Osteocyte (in vitro differentiated cells): Measurements from ENCODE around the gene FTO. TPM values are rescaled to one million over a fixed set of nuclear protein-coding genes. Genes with fewer than 3 reads are reported as not detected.

ENCODE experiments used
- DNase-seq: peaks from one replicate; pipeline ENCODE4 v3.0.0; 2021; ENCODE audit warnings: mixed read lengths; ENCODE audit not compliant: unreplicated experiment; ENCODE audit errors: extremely low spot score
- H3K27ac Mint-ChIP-seq: one replicate; pipeline ENCODE4 v1.8.0; 2021; ENCODE audit warnings: mild to moderate bottlenecking, mixed read lengths; ENCODE audit not compliant: unreplicated experiment
- H3K27me3 Mint-ChIP-seq: one replicate; pipeline ENCODE4 v1.8.0; 2021; ENCODE audit warnings: mixed read lengths; ENCODE audit not compliant: unreplicated experiment
- H3K36me3 Mint-ChIP-seq: one replicate; pipeline ENCODE4 v1.8.0; 2021; ENCODE audit warnings: mixed read lengths; ENCODE audit not compliant: unreplicated experiment
- H3K4me1 Mint-ChIP-seq: one replicate; pipeline ENCODE4 v1.8.0; 2021; ENCODE audit warnings: mixed read lengths; ENCODE audit not compliant: unreplicated experiment
- H3K4me3 Mint-ChIP-seq: one replicate; pipeline ENCODE4 v1.8.0; 2021; ENCODE audit warnings: mild to moderate bottlenecking, moderate library complexity, mixed read lengths; ENCODE audit not compliant: unreplicated experiment
- H3K9me3 Mint-ChIP-seq: one replicate; pipeline ENCODE4 v1.8.0; 2021; ENCODE audit warnings: mixed read lengths; ENCODE audit not compliant: unreplicated experiment
- total RNA-seq: library from RNA; stranded (reverse); gene quantifications from 2 replicates; pipeline ENCODE4 v1.2.1, GENCODE V29; 2021
- TF ChIP-seq, protein P1 (sequence below): fragments of 200-600 bp; sonication (generic); IDR thresholded peaks from 2 replicates; pipeline ENCODE4 v1.5.0; 2021; ENCODE audit warnings: antibody characterized with exemption, mild to moderate bottlenecking, moderate library complexity

Gene FTO
- total RNA-seq, 1 donor from 2014 or later = 108 TPM

DNA sequence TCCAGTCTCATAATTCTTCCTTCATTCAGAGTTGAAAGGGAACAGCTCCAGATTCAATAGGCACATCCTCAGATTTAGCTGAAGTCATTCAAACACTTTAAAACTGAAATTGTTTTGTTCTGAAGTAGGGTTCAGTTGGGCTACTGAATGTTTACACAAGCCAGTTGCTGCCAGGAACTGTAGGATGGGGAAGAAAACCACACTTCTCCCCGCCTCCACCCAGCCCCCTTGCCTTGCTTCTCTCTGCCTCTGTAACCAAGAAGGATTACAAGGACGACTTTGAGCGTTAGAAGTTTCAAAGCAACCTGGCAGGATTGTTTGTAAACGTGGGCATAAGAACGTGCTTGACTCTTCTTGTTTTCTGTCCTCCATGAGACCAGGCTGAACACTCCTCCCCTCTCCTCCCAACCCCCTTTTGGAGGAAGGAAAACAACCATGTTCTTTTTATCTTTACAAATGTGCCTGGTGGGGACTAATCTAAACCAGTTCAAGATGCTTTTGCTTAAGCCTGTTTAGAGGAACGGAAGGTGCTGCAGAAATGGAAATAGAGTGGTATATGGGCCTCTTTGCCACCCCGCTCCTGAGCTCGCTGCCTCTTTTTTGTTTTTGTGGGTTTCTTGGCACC, 287.9 kb downstream of the FTO start:
- Mint-ChIP-seq H3K4me3 (no peak overlapping the region), H3K4me1 (peaks cover 19% of the 10 kb centered on the region), H3K27ac (peak overlapping the region; percentile 63), H3K9me3 (no peaks in the 10 kb centered on the region), H3K27me3 (no peaks in the 10 kb centered on the region), H3K36me3 (peaks cover 5% of the 10 kb centered on the region)
- DNase-seq = no peak
- TF ChIP-seq, protein P1, sequence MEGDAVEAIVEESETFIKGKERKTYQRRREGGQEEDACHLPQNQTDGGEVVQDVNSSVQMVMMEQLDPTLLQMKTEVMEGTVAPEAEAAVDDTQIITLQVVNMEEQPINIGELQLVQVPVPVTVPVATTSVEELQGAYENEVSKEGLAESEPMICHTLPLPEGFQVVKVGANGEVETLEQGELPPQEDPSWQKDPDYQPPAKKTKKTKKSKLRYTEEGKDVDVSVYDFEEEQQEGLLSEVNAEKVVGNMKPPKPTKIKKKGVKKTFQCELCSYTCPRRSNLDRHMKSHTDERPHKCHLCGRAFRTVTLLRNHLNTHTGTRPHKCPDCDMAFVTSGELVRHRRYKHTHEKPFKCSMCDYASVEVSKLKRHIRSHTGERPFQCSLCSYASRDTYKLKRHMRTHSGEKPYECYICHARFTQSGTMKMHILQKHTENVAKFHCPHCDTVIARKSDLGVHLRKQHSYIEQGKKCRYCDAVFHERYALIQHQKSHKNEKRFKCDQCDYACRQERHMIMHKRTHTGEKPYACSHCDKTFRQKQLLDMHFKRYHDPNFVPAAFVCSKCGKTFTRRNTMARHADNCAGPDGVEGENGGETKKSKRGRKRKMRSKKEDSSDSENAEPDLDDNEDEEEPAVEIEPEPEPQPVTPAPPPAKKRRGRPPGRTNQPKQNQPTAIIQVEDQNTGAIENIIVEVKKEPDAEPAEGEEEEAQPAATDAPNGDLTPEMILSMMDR = no peak

DNA sequence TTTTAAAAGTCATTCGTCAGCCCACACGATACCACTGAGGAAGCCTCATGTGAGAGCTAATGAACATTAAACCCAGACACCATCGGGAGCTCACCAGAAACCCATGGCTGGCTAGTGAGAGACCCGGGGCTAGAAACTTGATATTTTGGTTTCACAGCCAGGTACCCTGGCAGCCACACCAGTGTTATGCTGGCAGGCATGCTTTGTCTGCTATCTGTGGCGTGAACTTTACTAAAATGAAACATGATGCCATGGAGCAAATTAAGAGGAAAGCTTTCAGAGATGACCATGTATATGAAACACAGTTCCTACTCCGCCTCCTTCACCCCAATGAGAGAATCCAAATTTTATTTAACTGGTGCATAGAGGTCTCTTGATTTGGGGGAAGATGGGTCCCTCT, 291.4 kb downstream of the FTO start:
- Mint-ChIP-seq H3K36me3 (peaks cover 5% of the 10 kb centered on the region), H3K27ac (no peak overlapping the region), H3K27me3 (no peaks in the 10 kb centered on the region), H3K4me3 (no peak overlapping the region), H3K4me1 (peaks cover 34% of the 10 kb centered on the region), H3K9me3 (no peaks in the 10 kb centered on the region)
- TF ChIP-seq, protein P1 = no peak
- no peak for DNase-seq

DNA sequence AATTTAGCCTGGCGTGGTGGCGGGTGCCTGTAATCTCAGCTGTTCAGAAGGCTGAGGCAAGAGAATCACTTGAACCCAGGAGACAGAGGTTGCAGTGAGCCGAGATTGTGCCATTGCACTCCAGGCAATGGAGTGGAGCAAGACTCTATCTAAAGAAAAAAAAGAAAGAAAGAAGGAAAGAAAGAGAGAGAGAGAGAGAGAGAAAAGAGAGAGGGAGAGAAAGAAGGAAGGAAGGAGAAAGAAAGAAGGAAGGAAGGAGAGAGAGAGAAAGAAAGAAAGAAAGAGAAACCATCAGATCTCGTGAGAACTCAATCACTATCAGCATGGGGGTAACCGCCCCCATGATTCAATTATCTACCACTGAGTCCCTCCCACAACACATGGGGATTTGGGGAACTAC, 293.0 kb downstream of the FTO start:
- DNase-seq = no peak
- TF ChIP-seq, protein P1 = no peak
- Mint-ChIP-seq H3K9me3 (no peaks in the 10 kb centered on the region), H3K36me3 (peaks cover 8% of the 10 kb centered on the region), H3K27ac (no peak overlapping the region), H3K27me3 (no peaks in the 10 kb centered on the region), H3K4me3 (no peak overlapping the region), H3K4me1 (peaks cover 29% of the 10 kb centered on the region)

DNA sequence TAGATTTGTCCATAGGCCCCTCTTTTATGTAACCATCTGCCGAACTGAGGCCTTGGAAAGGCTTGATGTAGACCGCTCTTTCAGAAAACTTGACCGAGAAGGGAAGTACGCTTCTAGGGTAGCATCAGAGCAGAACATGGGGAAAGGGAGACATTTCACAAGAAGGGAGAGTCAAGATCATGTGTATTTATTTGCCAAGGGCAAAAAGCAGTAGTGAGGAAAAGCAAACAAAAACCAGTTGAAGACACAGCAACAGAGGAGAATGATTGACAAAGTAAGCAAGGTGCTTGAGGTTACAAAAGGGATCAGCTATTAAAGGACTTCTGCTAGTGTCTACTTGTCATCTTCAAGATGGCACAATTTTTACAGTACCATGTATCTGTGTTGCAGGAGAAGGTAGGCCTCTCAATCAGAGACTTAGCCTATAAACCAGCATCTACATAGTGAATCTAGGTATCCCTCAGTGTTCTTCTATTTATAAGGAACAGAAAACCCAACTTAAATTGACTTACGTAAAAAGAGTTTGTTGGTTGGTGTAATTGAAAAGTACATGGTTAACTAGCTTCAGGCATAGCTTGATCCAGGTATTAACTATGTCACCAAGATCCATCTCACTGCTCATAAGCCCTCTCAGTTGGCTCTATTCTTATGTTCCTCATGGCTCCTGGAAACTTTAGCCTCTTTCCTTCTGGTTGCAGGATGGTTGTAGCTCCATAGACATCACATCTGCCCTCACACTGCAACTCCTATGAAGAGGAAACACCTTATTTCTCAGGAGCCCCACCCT, 294.3 kb downstream of the FTO start:
- Mint-ChIP-seq H3K27me3 (no peaks in the 10 kb centered on the region), H3K4me1 (peaks cover 22% of the 10 kb centered on the region), H3K27ac (no peak overlapping the region), H3K9me3 (no peaks in the 10 kb centered on the region), H3K36me3 (peaks cover 8% of the 10 kb centered on the region), H3K4me3 (no peak overlapping the region)
- TF ChIP-seq, protein P1 = no peak
- no peak for DNase-seq

DNA sequence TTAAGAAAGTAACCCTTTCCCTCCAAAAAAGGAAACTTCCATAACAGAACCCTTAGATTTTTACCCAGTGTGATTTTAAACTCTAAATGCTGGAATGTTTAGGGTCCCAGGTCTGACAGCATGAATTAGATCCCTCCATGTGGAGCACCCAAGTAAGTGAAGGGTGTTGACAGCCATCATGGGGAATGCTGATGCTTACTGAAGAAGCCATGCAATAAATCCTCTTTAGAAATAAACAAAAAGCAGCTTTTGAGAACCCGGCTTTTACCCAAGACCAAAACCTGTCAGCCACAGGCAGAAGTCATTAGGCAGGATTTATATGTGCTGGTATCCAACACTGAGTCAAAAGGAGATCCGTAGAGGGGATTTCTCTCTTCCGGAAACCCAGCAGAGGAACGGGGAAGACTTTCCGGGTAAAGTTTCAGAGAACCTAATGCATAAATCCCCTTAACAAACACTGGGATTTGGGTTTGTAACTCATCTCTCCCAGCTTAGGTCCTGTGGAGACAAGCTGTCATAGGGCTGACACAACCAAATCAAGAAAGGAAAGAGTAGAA, 295.1 kb downstream of the FTO start:
- no peak overlapping the region for H3K4me3 Mint-ChIP-seq
- no peaks in the 10 kb centered on the region for H3K27me3 Mint-ChIP-seq
- peaks cover 22% of the 10 kb centered on the region for H3K4me1 Mint-ChIP-seq
- no peak for DNase-seq
- peaks cover 8% of the 10 kb centered on the region for H3K36me3 Mint-ChIP-seq
- H3K27ac Mint-ChIP-seq = no peak overlapping the region
- TF ChIP-seq, protein P1 = no peak
- no peaks in the 10 kb centered on the region for H3K9me3 Mint-ChIP-seq
